NB4 (cell line): Measurements from ENCODE around the gene FRRS1L.

Experiments
- CTCF ChIP-seq: IDR thresholded peaks from one replicate; pipeline ENCODE4 v1.5.1; 2012; ENCODE audit warnings: low read depth, low read length
- POLR2A ChIP-seq: IDR thresholded peaks from 2 replicates; pipeline ENCODE4 v1.6.1; 2011; ENCODE audit warnings: mild to moderate bottlenecking; ENCODE audit not compliant: insufficient read length; ENCODE audit errors: extremely low read depth

- TF ChIP-seq CTCF (no peak), POLR2A (no peak)
Observed at GRCh38 chr9:109161471-109161870, 5.6 kb downstream of the FRRS1L start.
